ENCODE results near the gene BMI1.

Gene BMI1

DNA sequence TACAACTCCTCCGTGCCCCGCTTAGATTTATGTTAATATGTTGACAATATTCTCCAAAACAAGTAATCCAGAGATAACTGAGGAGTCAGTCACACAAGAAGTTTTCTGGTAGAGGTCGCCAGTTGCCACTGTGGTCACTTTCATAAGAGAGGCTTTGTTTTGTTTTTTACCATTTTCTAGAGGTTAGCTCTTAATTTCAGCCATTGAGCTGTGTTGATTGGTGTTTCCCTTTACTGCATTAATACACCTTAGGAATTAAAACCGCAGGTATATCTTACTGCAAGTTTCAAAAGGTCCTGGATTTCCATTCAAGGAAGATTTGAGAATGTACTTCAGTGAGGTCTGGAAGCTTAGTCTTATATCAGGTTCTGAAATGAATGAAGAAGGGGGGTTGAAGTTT is 3.5 kb downstream of the BMI1 start:
- DNase-seq (ENCODE audit: insufficient read length, low spot score) (no peak), FAIRE-seq (no peak)
- TF ChIP-seq, protein P1, sequence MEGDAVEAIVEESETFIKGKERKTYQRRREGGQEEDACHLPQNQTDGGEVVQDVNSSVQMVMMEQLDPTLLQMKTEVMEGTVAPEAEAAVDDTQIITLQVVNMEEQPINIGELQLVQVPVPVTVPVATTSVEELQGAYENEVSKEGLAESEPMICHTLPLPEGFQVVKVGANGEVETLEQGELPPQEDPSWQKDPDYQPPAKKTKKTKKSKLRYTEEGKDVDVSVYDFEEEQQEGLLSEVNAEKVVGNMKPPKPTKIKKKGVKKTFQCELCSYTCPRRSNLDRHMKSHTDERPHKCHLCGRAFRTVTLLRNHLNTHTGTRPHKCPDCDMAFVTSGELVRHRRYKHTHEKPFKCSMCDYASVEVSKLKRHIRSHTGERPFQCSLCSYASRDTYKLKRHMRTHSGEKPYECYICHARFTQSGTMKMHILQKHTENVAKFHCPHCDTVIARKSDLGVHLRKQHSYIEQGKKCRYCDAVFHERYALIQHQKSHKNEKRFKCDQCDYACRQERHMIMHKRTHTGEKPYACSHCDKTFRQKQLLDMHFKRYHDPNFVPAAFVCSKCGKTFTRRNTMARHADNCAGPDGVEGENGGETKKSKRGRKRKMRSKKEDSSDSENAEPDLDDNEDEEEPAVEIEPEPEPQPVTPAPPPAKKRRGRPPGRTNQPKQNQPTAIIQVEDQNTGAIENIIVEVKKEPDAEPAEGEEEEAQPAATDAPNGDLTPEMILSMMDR (IDR thresholded peaks at IDR 0.05; ENCODE audit: insufficient read depth, missing control alignments) = no peak

DNA sequence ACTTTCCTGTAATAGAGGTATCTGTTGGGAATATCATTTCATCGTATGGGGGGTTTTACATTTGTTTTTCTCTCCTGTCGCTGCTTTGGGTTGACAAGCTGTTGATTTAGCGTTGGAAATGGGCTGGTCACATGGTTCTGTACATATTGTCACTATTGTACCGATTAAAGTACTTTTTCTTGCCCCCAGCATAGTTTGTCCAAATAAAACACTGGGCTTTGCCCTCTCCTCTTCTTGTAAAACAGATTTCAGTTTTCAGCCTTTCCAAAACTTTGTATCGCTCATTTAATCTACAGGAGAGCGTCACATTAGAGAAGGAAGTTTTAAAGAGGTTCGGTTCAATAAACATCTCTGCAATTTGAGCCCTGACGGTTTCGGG is 4.0 kb downstream of the BMI1 start:
- DNase-seq (ENCODE audit: insufficient read length, low spot score) (no peak), FAIRE-seq (no peak)
- TF ChIP-seq, protein P1 (IDR thresholded peaks at IDR 0.05; ENCODE audit: insufficient read depth, missing control alignments) = no peak

DNA sequence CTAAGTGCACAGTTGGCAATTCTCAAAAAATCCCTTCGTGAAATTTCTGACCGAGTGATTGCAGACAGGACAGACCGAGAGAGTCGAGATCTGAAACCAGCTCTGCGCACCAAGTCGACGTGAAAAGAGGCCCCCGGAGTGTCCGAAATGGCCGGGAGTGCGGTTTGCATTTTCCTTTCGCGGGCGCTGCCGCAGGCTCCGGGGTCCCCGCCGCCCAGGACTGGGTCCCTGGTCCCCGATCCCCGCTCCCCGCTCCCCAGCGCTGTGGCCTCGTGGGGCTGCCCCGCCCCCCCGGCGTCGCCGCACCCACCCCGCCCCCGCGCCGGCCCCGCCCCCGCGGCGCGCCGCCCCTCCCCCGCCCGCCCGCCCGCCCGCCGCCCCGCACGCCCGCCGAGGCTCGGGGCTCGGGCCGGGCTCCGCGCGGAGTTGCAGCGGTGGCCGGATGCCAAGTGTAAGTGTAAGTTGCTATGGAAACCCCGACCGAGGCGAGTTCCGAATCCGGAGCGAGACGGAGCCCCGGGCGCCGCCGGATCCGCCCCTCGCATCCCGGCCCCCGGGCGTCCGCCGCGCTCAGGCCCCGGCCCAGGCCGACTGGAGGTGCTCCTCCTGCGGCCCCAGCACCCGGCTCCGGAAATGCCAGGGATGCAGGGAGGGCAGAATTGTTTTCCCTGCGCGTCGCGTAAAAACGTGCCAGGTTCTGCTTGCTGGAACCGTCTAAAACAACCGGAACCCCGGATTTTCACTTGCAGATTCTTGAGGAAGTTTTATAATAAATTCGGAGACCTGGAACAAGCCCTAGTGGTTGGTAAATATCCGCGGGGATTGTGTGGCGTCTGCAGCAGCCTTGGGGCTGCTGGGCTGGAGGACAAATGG is 4.6 kb downstream of the BMI1 start:
- no peak for FAIRE-seq
- TF ChIP-seq, protein P1 (IDR thresholded peaks at IDR 0.05; ENCODE audit: insufficient read depth, missing control alignments) = no peak
- no peak for DNase-seq (ENCODE audit: insufficient read length, low spot score)

DNA sequence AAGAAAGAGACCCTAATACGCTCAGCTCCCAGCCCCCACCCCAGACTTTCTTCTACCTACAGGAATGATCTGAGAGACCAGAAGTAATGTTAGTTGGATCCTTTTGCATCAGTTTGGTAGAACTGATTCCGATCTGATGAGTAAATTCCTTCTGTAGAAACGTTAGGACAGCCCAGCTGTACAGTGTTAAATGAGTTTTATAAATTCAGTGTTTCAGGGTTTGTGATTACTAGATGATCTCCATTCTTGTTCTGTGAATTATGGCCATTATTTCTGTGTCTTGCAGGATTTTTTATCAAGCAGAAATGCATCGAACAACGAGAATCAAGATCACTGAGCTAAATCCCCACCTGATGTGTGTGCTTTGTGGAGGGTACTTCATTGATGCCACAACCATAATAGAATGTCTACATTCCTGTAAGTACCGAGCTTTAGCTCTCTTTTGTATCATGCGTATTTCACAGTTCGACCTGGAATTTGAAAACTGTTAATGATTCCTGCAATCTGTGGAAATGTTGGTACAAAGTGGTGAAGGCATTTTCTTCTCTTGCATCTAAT is 5.3 kb downstream of the BMI1 start:
- TF ChIP-seq, protein P1 (IDR thresholded peaks at IDR 0.05; ENCODE audit: insufficient read depth, missing control alignments) = no peak
- DNase-seq (ENCODE audit: insufficient read length, low spot score) = no peak
- FAIRE-seq = no peak

DNA sequence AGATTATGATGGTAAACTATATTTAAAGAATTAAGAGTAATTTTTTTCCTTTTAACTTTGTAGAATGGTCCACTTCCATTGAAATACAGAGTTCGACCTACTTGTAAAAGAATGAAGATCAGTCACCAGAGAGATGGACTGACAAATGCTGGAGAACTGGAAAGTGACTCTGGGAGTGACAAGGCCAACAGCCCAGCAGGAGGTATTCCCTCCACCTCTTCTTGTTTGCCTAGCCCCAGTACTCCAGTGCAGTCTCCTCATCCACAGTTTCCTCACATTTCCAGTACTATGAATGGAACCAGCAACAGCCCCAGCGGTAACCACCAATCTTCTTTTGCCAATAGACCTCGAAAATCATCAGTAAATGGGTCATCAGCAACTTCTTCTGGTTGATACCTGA is 8.3 kb downstream of the BMI1 start:
- FAIRE-seq = no peak
- TF ChIP-seq, protein P1 (IDR thresholded peaks at IDR 0.05; ENCODE audit: insufficient read depth, missing control alignments) = no peak
- DNase-seq (ENCODE audit: insufficient read length, low spot score) = no peak

DNA sequence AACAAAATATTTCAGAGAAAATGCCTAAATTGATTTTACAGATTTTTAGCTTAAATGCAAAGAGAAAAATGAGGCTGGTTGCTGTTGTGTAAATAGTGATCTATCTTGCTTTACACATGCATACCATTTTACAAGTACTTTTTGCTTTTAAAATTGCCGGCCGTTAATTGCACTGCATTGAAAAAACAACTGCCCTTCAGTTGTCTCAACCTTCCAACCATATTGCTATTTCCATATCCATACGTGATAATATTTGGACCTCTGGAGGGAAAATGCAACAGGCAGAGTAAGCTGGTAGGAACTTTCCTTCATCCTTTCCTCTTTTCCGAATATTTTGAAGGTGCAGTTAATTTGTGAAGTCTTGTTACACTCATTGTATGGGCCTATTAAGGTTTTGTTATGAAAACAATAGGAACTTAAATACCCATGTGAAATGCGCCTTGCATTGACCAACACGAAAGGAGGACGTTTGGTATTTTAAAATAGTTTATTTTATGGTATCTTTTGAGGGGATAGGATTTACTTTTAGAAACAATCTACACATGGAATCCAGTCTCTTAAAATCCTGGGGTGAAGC is 11.3 kb downstream of the BMI1 start:
- TF ChIP-seq, protein P1 (IDR thresholded peaks at IDR 0.05; ENCODE audit: insufficient read depth, missing control alignments) = no peak
- DNase-seq (ENCODE audit: insufficient read length, low spot score) = no peak
- no peak for FAIRE-seq
